Nucleus accumbens (tissue), 56 donors: ENCODE results near the gene CSKMT.
"Not testable (repeated sequence)": the region's sequence is repeated elsewhere in the genome, so short reads cannot be mapped to it uniquely, and the experiment has no call there.

Source experiments
- DNase-seq, 56 donors: peaks; one replicate each; lab custom pipeline; 2025; lab: John Stamatoyannopoulos, UW

CSKMT gene

GRCh38 chr11:62680825-62681240, 15.7 kb downstream of the CSKMT start:
- no peak for DNase-seq

- DNase-seq = no peak
These were observed 17.4 kb downstream of the CSKMT start for GRCh38 chr11:62682518-62682917.

- DNase-seq = no peak
These were observed 22.6 kb downstream of the CSKMT start for GRCh38 chr11:62687508-62688396.

- DNase-seq = no peak
These were observed 23.4 kb downstream of the CSKMT start for GRCh38 chr11:62688491-62688890.

GRCh38 chr11:62689421-62690183, 24.5 kb downstream of the CSKMT start, which contains the start of gene LRRN4CL:
TSS of gene LRRN4CL (minus strand) at chr11:62689530. CDS start at chr11:62688508, 1,022 bp downstream.
- peak in 32 of 56 donors; percentile 7 to 75 (median 38) for DNase-seq

GRCh38 chr11:62693624-62694023, 28.5 kb downstream of the CSKMT start:
- DNase-seq = not testable (repeated sequence)

- peak in 47 of 56 donors; percentile 2 to 77 (median 38) for DNase-seq
These were observed 29.5 kb downstream of the CSKMT start for GRCh38 chr11:62694455-62695167.

- DNase-seq = no peak
These were observed 37.1 kb downstream of the CSKMT start for GRCh38 chr11:62702246-62702645.

- not testable (repeated sequence) for DNase-seq
These were observed 38.8 kb downstream of the CSKMT start for GRCh38 chr11:62703921-62704320.

- DNase-seq = no peak
These were observed 40.3 kb downstream of the CSKMT start for GRCh38 chr11:62705413-62705812.

GRCh38 chr11:62705880-62706849, 41.1 kb downstream of the CSKMT start:
- DNase-seq = peak; percentile 61 to 98 (median 92)

GRCh38 chr11:62706850-62707247, 41.7 kb downstream of the CSKMT start:
- peak in 3 of 56 donors; percentile 40 to 53 (median 42) for DNase-seq

GRCh38 chr11:62707277-62707861, 42.3 kb downstream of the CSKMT start, which contains the start of the genes BSCL2 and GNG3:
TSS of gene BSCL2 (minus strand) at chr11:62707424. CDS start at chr11:62707195, 229 bp downstream.
TSS of gene GNG3 (plus strand) at chr11:62707676. CDS start at chr11:62708296, 620 bp downstream.
- peak in 55 of 56 donors; percentile 25 to 96 (median 80) for DNase-seq

- DNase-seq = peak in 3 of 56 donors; percentile 10 to 26 (median 15)
These were observed 43.3 kb downstream of the CSKMT start for GRCh38 chr11:62708392-62708791.

- peak in 8 of 56 donors; percentile 26 to 64 (median 46) for DNase-seq
These were observed 43.7 kb downstream of the CSKMT start for GRCh38 chr11:62708793-62709192.

GRCh38 chr11:62709247-62710000, 44.3 kb downstream of the CSKMT start:
- peak in 55 of 56 donors; percentile 74 to 98 (median 94) for DNase-seq

GRCh38 chr11:62710001-62710345, 44.9 kb downstream of the CSKMT start:
- peak in 3 of 56 donors; percentile 54 to 73 (median 70) for DNase-seq

GRCh38 chr11:62712276-62712812, 47.2 kb downstream of the CSKMT start:
- DNase-seq = no peak
